ENCODE measurements around the gene PEPD. TPM values are rescaled to one million over a fixed set of nuclear protein-coding genes. Genes with fewer than 3 reads are reported as not detected.

PEPD gene
- polyA plus RNA-seq, 6 donors from 2014 or later: 83.7 to 143 (median 95.4) TPM

- H3K4me1 Mint-ChIP-seq: peaks cover 0 to 7% (median 6%) of the 10 kb centered on the region in 3 donors
- ATAC-seq (ENCODE audit: low read depth in 2 of 2): no peak
- peak overlapping the region in 1 of 6 donors; percentile 40 for H3K27ac Mint-ChIP-seq
- H3K9me3 Mint-ChIP-seq: no peaks in the 10 kb centered on the region
- H3K36me3 Mint-ChIP-seq: no peaks in the 10 kb centered on the region
- DNase-seq: no peak
- no peak overlapping the region for H3K4me3 Mint-ChIP-seq
- peaks cover 0 to 8% (median 5%) of the 10 kb centered on the region in 3 donors for H3K27me3 Mint-ChIP-seq
These were observed 93.6 kb downstream of the PEPD start for GRCh38 chr19:33427801-33428626.

GRCh38 chr19:33426621-33427361 lies 94.8 kb downstream of the PEPD start:
- Mint-ChIP-seq H3K4me1 (peaks cover 0 to 7% (median 6%) of the 10 kb centered on the region in 3 donors), H3K27me3 (peaks cover 0 to 8% (median 5%) of the 10 kb centered on the region in 3 donors), H3K9me3 (no peaks in the 10 kb centered on the region), H3K27ac (peak overlapping the region in 1 of 6 donors; percentile 38), H3K4me3 (no peak overlapping the region), H3K36me3 (no peaks in the 10 kb centered on the region)
- no peak for DNase-seq
- ATAC-seq (ENCODE audit: low read depth in 2 of 2): no peak

DNA sequence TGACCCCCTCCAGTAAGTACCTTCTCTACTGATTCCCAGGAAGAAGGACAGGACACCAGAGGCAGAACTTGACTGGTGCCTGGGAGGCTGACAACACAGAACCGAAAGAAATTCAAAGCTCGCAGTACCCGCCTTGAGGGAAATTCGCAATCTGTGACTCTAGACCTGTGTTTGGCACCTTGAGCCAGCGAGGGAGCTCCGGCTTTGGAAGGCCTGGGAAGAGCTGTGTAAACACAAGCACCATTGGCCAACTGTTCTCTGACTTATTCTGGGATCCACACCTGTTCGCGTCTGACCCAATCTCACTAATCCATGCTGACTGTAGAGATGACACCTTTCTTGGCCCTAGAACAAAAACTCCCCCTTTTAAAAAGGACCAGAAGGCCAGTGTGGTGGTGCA lies 97.4 kb downstream of the PEPD start:
- ATAC-seq (ENCODE audit: low read depth in 2 of 2) (no peak), DNase-seq (no peak)
- H3K4me3 Mint-ChIP-seq: no peak overlapping the region
- H3K36me3 Mint-ChIP-seq: no peaks in the 10 kb centered on the region
- no peaks in the 10 kb centered on the region for H3K9me3 Mint-ChIP-seq
- H3K27me3 Mint-ChIP-seq: no peaks in the 10 kb centered on the region
- no peak overlapping the region for H3K27ac Mint-ChIP-seq
- H3K4me1 Mint-ChIP-seq: no peaks in the 10 kb centered on the region

DNA sequence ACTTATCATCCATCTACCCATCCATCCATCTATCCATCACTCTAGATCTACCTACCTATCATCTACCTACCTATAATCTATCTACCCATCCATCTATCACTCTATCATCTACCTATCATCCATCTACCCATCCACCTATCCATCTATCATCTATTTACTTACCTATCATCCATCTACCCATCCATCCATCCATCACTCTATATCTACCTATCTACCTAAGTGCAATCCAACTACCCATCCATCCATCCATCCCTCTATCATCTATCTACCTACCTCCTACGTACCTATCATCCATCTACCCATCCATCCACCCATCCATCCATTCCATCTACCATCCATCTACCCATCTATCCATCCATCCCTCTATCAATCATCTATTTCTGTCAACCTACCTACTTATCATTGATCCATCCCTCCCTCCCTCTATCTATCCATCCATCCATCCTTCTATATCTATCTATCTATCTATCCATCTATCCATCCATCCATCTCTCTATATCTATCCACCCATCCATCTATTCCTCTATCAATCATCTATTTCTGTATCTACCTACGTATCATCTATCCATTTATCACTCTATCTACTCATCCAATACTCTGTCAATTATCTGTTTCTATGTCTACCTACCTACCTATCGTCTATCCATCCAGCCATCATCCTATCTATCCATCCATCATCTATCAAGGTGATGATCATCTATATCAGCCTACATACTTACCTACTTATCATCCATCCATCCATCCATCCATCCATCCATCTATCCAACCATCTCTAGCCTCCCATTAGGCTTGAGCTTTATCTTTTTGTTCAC lies 99.0 kb downstream of the PEPD start:
- Mint-ChIP-seq H3K27me3 (no peaks in the 10 kb centered on the region), H3K4me3 (no peak overlapping the region), H3K27ac (no peak overlapping the region), H3K9me3 (no peaks in the 10 kb centered on the region), H3K36me3 (no peaks in the 10 kb centered on the region), H3K4me1 (no peaks in the 10 kb centered on the region)
- DNase-seq (no peak), ATAC-seq (ENCODE audit: low read depth in 2 of 2) (no peak)

DNA sequence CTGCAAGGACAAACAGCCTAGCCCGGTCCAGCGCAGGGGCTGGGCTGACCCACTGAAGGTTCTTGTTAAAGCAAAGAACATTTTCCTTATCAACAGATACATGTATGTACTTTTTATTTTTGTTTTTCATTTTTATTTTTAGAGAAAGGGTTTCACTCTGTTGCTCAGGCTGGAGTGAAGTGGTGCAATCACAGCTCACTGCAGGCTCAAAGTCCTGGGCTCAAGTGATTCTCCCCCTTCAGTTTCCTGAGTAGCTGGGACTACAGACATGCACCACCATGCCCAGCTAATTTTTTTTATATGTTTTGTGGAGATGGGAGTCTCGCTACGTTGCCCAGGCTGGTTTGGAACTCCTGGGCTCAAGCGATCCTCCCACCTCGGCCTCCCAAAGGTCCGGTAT lies 100.2 kb downstream of the PEPD start:
- no peaks in the 10 kb centered on the region for H3K9me3 Mint-ChIP-seq

GRCh38 chr19:33420821-33421220 lies 100.8 kb downstream of the PEPD start:
- Mint-ChIP-seq H3K9me3 (no peaks in the 10 kb centered on the region), H3K4me3 (no peak overlapping the region), H3K27me3 (no peaks in the 10 kb centered on the region), H3K27ac (peak overlapping the region in 1 of 6 donors; percentile 16), H3K4me1 (peaks cover 7 to 8% (median 8%) of the 10 kb centered on the region in 3 donors), H3K36me3 (no peaks in the 10 kb centered on the region)
- no peak for ATAC-seq (ENCODE audit: low read depth in 2 of 2)
- no peak for DNase-seq

More for the DNA sequence above, 100.2 kb downstream of the PEPD start:
- no peak overlapping the region for H3K4me3 Mint-ChIP-seq
- no peaks in the 10 kb centered on the region for H3K36me3 Mint-ChIP-seq
- H3K27me3 Mint-ChIP-seq: no peaks in the 10 kb centered on the region
- DNase-seq (no peak), ATAC-seq (ENCODE audit: low read depth in 2 of 2) (no peak)
- no peak overlapping the region for H3K27ac Mint-ChIP-seq
- peaks cover 5 to 7% (median 5%) of the 10 kb centered on the region in 3 donors for H3K4me1 Mint-ChIP-seq

DNA sequence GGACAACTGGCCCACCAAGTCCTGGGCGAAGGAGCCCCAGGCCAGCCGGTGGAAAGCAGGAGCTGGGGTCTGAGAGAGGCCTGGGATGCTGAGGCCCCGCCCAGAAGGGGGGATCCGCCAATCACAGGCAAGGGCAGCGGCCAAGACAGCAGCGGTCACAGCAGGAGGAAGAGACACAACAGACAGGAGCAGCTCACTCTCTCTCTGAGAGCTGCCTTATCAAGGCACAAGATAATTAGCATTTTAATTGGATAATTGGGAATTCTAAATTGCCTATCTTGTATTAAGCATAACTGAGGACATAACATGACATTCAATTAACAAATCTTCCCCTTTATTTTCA lies 101.8 kb downstream of the PEPD start:
- Mint-ChIP-seq H3K9me3 (no peaks in the 10 kb centered on the region), H3K4me1 (peaks cover 7 to 8% (median 8%) of the 10 kb centered on the region in 3 donors), H3K27ac (no peak overlapping the region), H3K36me3 (no peaks in the 10 kb centered on the region), H3K4me3 (no peak overlapping the region), H3K27me3 (no peaks in the 10 kb centered on the region)
- no peak for ATAC-seq (ENCODE audit: low read depth in 2 of 2)
- DNase-seq: no peak

DNA sequence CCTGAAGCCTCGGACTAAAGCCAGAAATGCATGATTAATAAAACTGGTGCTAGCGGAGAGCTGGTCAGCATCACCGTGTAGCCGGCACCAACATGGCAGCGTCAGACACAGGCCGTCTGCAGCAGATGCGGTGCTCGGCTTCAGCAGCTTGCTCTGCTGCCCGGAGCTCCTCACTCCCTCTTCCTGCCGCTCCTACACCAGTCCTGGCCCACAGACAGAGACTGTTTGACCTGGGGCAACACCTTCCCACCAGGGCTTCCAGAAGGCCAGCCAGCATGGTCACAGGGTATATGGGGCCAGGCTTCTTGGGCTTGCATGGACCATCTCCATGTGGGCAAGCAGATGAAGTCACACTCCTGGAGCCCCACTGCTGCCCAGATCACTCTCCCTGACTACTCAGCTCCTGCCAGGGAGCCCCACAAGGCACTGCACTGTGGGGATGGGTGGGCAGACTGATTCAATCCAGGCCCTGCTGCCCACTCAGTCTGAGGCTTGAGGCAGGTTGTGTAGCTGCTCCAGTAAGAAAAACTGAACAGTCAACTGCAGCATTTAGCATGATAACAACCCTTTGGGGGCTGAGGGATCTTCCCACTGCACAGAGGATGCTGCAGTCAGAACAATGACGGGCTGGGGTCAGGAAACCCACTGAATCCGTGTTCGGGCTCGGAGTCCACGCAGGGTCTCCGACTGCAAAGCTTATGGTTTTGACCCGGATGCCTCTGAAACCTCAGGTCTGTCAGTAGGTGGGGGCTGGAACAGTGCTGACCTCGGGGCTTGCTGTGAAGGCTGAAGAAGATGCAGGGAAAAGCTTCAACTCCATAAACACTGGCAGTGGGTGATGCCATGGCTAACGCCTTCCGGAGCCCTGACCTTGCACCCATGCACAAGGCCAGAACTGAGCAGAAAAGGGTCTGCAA lies 102.5 kb downstream of the PEPD start:
- H3K27me3 Mint-ChIP-seq: no peaks in the 10 kb centered on the region
- peaks cover 7 to 8% (median 8%) of the 10 kb centered on the region in 3 donors for H3K4me1 Mint-ChIP-seq
- ATAC-seq (ENCODE audit: low read depth in 2 of 2): no peak
- H3K9me3 Mint-ChIP-seq: no peaks in the 10 kb centered on the region
- no peak for DNase-seq
- H3K4me3 Mint-ChIP-seq: no peak overlapping the region
- H3K27ac Mint-ChIP-seq: no peak overlapping the region
- H3K36me3 Mint-ChIP-seq: no peaks in the 10 kb centered on the region

DNA sequence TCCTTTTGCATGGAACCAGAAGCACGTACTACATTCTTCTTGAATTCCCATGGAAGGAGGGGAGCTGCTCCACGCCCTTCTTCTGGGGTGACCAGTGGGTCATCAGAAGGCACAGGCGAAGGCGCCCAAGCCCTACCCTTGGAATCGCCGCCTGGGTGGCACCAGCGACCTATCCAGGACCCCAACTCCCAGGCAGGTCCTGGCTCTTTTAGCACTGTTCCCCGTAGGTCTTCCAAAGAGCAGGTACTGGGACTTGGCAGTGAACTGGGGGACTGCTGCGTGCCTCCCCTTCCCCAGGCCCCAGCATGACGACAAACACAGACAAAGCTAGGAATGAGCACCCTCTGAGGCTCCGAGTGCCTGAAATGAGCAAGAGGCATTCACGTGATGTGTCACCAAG lies 103.1 kb downstream of the PEPD start:
- Mint-ChIP-seq H3K9me3 (no peaks in the 10 kb centered on the region), H3K4me3 (no peak overlapping the region), H3K4me1 (peaks cover 7 to 8% (median 8%) of the 10 kb centered on the region in 3 donors), H3K36me3 (no peaks in the 10 kb centered on the region), H3K27me3 (no peaks in the 10 kb centered on the region), H3K27ac (peak overlapping the region in 1 of 6 donors; percentile 11)
- DNase-seq: no peak
- ATAC-seq (ENCODE audit: low read depth in 2 of 2): no peak

- ATAC-seq (ENCODE audit: low read depth in 2 of 2): no peak
- Mint-ChIP-seq H3K4me3 (no peak overlapping the region), H3K27me3 (no peaks in the 10 kb centered on the region), H3K9me3 (no peaks in the 10 kb centered on the region), H3K4me1 (peaks cover 7 to 10% (median 8%) of the 10 kb centered on the region in 3 donors), H3K36me3 (no peaks in the 10 kb centered on the region), H3K27ac (no peak overlapping the region)
- DNase-seq: no peak
These were observed 103.8 kb downstream of the PEPD start for GRCh38 chr19:33417751-33418150.

DNA sequence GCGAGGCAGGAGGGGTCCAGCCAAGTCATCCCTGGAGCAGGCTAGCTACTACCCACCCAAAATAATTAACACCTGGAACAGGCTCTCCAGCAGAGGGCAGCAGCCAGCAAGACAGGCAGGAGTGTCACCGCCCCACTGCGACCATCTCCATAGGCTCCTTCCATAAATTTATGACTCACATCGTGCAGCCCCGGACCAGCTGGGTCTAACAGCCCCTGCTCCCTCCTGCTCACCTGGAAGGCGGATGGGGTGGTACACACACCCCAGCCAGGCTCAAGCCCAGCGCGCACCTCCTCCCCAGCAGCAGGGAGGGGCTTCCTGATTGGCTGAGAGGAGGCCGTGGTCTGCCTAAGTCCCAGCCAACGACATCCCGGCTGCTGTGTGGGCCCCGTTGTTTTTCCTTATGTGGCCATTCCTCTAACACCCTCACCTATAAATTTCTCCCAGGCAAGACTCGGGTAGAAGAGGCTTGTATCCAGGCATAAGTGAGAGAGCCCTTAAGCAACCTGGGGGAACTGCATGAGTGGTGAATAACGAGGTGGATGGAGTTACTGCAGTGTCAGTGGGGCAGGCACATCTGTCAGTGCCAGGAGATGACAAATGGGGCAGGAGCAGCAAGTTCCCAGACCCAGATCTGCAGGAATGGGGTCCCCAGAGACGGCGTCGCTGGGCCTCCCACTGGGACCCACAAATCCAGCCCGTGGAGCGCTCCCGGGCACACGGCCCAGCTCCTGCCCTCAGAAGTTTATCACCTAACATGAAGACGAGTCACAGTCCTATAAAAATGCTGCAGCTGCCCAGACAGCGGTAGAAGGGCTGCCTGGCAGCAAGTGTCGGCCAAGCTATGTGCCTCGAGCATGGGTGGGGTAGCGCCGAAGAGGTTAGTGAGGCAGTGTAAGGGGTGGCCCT lies 105.0 kb downstream of the PEPD start:
- no peaks in the 10 kb centered on the region for H3K27me3 Mint-ChIP-seq
- H3K9me3 Mint-ChIP-seq: no peaks in the 10 kb centered on the region
- no peaks in the 10 kb centered on the region for H3K36me3 Mint-ChIP-seq
- peaks cover 7 to 14% (median 8%) of the 10 kb centered on the region in 3 donors for H3K4me1 Mint-ChIP-seq
- peak overlapping the region in 1 of 6 donors; percentile 76 for H3K27ac Mint-ChIP-seq
- DNase-seq: peak; percentile 35
- H3K4me3 Mint-ChIP-seq: peak overlapping the region in 7 of 8 donors; percentile 21 to 81 (median 68)
- peak; percentile 64 to 67 for ATAC-seq (ENCODE audit: low read depth in 2 of 2)
